Mucosa of descending colon (tissue), 3 donors: Measurements from ENCODE around the gene SMIM23. TPM values are rescaled to one million over a fixed set of nuclear protein-coding genes. Genes with fewer than 3 reads are reported as not detected.

ENCODE experiments used
- ATAC-seq: fragments of 200-7000 bp; cut with Tn5 transposase; one replicate; pipeline ENCODE4 v1.9.1; 2020; ENCODE audit warnings: mild to moderate bottlenecking, moderate library complexity
- DNase-seq, 3 donors: peaks; one replicate each; pipeline ENCODE4 v3.0.0-alpha.2; 2020
- H3K36me3 ChIP-seq: fragments of 200-600 bp; one replicate; pipeline ENCODE4 v1.8.0; 2021; ENCODE audit warnings: low read depth, mild to moderate bottlenecking
- H3K4me1 ChIP-seq: fragments of 200-600 bp; one replicate; pipeline ENCODE4 v1.8.0; 2021; ENCODE audit warnings: low read depth, mild to moderate bottlenecking
- H3K4me3 ChIP-seq: fragments of 200-600 bp; one replicate; pipeline ENCODE4 v1.8.0; 2021; ENCODE audit warnings: mild to moderate bottlenecking
- H3K9me3 ChIP-seq: fragments of 200-600 bp; one replicate; pipeline ENCODE4 v1.8.0; 2021; ENCODE audit warnings: mild to moderate bottlenecking
- intact Hi-C, 2 donors: fragments of 100-400 bp; cut with DNase I in 1 of 2; cut with micrococcal nuclease in 1 of 2; formaldehyde crosslinking; loops; one replicate each; pipeline versions ENCODE4 v1.11.0 to v1.11.1; 2022; cut with DNase I, micrococcal nuclease
- total RNA-seq, 3 donors: library from RNA; stranded (reverse); fragmentation: NEBNext Ultra II Directional in 2 of 3; extraction: Animal tissue kit (Norgen Biotek cat#: 25700) in 2 of 3; gene quantifications; one replicate each; pipeline versions ENCODE4 v1.2.1 to v1.2.4, GENCODE V29; 2021 to 2023
- TF ChIP-seq, protein P1 (sequence below): fragments of 200-600 bp; IDR thresholded peaks from one replicate; pipeline ENCODE4 v1.8.0; 2022; ENCODE audit warnings: antibody characterized with exemption, mild to moderate bottlenecking
- donor health status: DM: no; HTN: no; CAD: no; lungs with moderate emphysema.
- donor health status: DM: no; HTN: no; CAD: no.
- donor health status: DM: no; HTN: yes; CAD: no.

SMIM23 gene
- total RNA-seq, 3 donors from 2014 or later = not detected

DNA sequence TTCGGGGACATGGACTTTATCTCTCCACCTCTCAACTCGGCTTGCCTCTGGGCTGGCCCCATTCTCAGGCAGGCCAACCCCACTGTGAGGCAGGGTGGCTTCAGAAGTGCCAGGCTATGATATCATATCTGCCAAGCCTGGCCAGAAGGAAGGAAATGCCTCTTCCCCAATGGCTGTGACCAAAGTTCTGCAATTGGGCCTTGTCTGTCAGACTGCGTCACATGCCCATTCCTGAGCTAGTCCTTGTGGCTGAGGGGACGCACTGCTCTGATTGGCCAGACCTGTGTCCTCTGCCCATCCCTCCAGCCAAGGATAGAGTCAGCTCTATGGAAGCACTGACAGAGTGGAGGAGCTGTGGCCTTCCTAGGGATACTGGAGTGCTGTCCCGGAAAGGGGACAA lies 11.9 kb downstream of the SMIM23 start:
- intact Hi-C loops = no loop called here

DNA sequence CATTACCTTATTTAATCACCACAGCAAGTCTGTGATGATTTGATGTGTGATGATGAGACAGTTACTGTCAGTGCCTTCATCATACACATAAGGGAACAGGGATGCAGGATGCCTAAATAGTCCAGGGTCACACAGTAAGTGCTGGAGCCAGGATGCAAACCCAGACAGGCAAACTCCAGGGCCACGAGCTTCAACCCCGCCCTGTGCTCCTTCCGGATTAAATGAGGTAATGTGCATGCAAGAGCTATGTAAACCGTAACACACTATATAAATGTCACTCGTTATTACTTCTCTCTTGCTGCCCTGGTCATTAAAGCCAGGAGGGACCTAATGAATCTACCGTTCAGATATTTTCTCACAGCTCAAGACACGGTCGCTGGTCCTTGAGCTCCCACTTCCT lies 12.8 kb downstream of the SMIM23 start:
- no peaks in the 10 kb centered on the region for H3K36me3 ChIP-seq
- no peaks in the 10 kb centered on the region for H3K4me1 ChIP-seq
- H3K4me3 ChIP-seq = no peak overlapping the region
- intact Hi-C loops = no loop called here
- ATAC-seq (no peak), DNase-seq (no peak)
- TF ChIP-seq, protein P1, sequence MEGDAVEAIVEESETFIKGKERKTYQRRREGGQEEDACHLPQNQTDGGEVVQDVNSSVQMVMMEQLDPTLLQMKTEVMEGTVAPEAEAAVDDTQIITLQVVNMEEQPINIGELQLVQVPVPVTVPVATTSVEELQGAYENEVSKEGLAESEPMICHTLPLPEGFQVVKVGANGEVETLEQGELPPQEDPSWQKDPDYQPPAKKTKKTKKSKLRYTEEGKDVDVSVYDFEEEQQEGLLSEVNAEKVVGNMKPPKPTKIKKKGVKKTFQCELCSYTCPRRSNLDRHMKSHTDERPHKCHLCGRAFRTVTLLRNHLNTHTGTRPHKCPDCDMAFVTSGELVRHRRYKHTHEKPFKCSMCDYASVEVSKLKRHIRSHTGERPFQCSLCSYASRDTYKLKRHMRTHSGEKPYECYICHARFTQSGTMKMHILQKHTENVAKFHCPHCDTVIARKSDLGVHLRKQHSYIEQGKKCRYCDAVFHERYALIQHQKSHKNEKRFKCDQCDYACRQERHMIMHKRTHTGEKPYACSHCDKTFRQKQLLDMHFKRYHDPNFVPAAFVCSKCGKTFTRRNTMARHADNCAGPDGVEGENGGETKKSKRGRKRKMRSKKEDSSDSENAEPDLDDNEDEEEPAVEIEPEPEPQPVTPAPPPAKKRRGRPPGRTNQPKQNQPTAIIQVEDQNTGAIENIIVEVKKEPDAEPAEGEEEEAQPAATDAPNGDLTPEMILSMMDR = no peak
- H3K9me3 ChIP-seq = no peaks in the 10 kb centered on the region

More for the DNA sequence above, 11.9 kb downstream of the SMIM23 start:
- H3K36me3 ChIP-seq = no peaks in the 10 kb centered on the region
- no peaks in the 10 kb centered on the region for H3K4me1 ChIP-seq
- no peak for DNase-seq
- no peaks in the 10 kb centered on the region for H3K9me3 ChIP-seq
- no peak overlapping the region for H3K4me3 ChIP-seq
- ATAC-seq = no peak
- TF ChIP-seq, protein P1 = no peak

DNA sequence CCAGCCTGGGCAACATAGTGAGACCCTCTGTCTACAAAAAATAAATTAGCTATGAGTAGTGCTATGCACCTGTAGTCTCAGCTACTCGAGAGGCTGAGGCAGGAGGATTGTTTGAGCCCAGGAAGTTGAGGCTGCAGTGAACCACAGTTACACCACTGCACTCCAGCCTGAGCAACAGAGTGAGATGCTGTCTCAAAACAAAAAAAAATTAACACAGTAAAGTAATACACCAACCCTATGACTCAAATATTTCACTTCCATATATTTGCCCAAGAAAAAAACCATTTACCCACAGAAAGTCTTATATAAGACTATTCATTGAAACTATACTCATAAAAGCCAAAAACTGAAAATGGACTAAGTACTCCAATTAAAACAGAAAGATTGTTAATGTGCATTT lies 16.2 kb downstream of the SMIM23 start:
- no peaks in the 10 kb centered on the region for H3K36me3 ChIP-seq
- no peak overlapping the region for H3K4me3 ChIP-seq
- no peak for ATAC-seq
- no peaks in the 10 kb centered on the region for H3K9me3 ChIP-seq
- TF ChIP-seq, protein P1 = no peak
- no peaks in the 10 kb centered on the region for H3K4me1 ChIP-seq
- intact Hi-C loops = no loop called here
- no peak for DNase-seq

DNA sequence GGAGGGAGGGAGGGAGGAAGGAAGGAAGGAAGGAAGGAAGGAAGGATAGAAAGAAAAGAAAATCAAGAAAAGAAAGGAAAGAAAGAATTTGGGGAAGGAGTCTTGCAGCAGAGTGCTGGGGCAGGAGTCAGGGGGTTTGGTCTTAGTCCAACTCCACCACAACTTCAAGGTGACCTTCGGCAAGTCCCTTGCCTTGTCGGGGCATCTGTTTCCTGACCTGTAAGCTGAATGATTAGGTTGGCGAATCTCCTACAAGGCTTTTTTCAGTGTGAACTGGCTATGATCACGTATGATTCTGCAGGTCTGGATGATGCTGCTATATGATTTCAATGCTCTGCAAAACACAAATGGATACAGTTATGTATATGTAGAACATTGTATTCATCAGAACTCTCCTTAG lies 20.1 kb downstream of the SMIM23 start:
- Histone ChIP-seq H3K9me3 (no peaks in the 10 kb centered on the region), H3K4me1 (no peaks in the 10 kb centered on the region), H3K4me3 (no peak overlapping the region), H3K36me3 (no peaks in the 10 kb centered on the region)
- DNase-seq = no peak
- ATAC-seq = no peak
- TF ChIP-seq, protein P1 = no peak
- intact Hi-C loops = no loop called here

DNA sequence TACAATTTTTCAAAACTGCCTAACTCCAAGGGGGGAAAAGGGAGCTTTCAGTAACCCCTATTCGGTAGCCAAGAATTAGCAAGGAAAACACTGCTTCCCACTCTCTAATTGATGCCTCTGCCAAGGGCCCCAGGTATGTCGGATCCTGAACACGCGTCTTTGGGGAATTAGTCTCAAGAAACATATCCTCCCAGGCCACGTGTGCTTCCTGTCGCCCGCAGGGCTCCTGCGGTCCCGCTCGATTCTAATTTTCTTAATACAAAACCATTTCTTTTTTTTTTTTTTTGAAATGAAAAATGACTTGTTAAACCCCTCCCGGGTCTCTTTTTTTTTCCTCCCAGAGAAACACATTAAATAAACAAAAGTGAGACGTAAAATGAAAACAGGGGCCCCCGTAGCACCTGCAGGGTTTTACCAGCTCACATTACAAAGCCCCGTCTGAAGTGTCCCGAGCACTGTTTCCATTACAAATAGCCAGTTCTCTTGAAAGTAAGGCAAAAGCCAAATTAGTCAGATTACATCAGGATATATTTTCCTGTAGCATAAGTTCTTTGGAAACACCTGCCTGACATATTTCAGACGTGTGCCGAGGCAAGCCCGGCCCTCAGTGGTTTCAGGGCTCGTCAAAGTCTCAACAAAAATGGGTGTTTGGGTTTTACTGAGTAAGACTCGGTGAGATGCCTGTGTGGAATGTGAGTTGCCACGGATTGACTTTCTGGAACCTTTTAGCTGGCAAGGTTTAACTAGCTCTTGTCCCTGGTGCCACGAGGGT lies 21.5 kb downstream of the SMIM23 start:
- TF ChIP-seq, protein P1 = no peak
- DNase-seq = no peak
- Histone ChIP-seq H3K36me3 (no peaks in the 10 kb centered on the region), H3K9me3 (no peaks in the 10 kb centered on the region), H3K4me3 (no peak overlapping the region), H3K4me1 (no peaks in the 10 kb centered on the region)
- intact Hi-C loops = no loop called here
- ATAC-seq = no peak

DNA sequence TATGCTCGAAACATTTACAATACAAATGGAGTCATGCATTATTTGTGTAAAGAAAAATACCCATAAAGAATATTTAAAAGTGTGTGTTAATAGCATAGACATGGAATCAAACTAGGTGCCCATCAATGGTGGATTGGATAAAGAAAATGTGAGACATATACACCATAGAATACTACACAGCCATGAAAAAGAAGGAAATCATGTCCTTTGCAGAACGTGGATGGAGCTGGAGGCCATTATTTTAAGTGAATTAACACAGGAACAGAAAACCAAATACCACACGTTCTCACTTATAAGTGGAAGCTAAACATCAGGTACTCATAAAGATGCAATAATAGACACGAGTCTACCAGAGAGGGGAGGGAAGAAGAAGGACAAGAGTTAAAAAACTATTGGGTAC lies 22.8 kb downstream of the SMIM23 start:
- H3K4me3 ChIP-seq = no peak overlapping the region
- H3K36me3 ChIP-seq = no peaks in the 10 kb centered on the region
- no peaks in the 10 kb centered on the region for H3K4me1 ChIP-seq
- intact Hi-C loops = no loop called here
- DNase-seq (no peak), ATAC-seq (no peak)
- TF ChIP-seq, protein P1 = no peak
- no peaks in the 10 kb centered on the region for H3K9me3 ChIP-seq
